DMS79 treated with DMSO at 0.1 percent for 48 hours (cell line): ENCODE results near the gene VCAM1.

Experiments
- DNase-seq: peaks from one replicate; lab custom pipeline; 2025; lab: John Stamatoyannopoulos, UW

The VCAM1 gene

DNA sequence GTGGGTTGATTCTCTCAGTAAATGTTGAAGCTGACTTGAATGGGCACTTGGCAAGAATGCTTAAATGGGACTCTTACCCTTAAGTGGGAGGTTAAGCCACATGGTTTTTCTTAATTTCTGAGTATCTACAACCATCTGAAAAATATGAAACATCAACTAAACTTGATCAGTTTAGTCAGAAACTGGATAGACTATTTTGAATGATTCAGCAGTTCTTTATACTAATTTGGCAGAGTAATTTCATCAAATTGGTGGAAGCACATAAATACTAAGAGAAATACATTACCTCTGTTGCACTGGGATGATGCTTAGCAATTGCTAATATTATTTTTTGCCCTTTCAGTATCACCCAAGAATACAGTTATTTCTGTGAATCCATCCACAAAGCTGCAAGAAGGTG lies 4.7 kb downstream of the VCAM1 start:
- DNase-seq: no peak

DNA sequence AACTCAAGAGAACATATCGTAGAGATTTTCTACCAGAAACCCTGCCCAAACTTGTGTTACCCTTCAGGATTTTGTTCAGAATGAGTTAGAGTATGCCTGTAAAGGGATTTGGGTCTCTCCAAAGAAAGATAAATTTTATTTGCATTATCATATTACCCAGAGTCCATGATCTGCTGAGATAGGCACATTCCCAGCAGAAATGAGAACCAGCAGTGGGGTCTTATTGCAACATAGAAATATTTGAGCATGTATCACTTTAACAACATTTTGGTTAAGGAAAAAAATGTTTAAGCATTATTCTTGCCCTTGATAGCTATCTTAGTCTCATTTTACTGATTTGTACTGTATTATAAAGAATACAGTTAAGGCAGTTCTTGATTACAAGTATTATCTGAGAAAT lies 10.6 kb downstream of the VCAM1 start:
- DNase-seq: no peak

DNA sequence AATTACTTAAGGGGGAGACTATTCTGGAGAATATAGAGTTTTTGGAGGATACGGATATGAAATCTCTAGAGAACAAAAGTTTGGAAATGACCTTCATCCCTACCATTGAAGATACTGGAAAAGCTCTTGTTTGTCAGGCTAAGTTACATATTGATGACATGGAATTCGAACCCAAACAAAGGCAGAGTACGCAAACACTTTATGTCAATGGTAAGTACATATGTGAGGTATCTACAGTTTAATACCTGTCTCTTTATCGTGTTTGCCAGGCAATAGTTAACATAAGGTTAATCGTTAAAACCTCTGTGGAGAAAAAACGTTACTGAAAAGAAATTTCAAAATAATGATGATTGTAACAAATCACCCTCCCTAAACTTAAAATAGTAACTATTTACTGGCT lies 11.8 kb downstream of the VCAM1 start:
- DNase-seq: no peak

DNA sequence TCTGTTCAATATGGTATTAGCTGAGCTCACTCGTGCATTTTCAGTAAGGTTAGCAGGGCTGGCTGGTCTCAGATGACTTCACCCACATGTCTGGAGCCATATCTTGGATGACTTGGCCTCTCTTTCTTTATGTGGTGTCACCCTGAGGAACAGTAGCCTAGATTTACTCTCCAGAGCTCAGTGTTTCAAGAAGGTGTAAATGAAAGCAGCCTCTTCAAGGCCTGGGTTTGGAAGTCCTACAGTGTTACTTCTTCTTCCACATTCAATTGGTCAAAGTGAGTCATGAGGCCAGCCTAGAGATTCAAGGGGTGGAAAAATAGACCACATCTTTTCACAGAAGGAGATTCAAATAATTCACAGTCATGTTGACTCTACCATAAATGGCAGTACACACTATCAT lies 12.2 kb downstream of the VCAM1 start:
- no peak for DNase-seq

DNA sequence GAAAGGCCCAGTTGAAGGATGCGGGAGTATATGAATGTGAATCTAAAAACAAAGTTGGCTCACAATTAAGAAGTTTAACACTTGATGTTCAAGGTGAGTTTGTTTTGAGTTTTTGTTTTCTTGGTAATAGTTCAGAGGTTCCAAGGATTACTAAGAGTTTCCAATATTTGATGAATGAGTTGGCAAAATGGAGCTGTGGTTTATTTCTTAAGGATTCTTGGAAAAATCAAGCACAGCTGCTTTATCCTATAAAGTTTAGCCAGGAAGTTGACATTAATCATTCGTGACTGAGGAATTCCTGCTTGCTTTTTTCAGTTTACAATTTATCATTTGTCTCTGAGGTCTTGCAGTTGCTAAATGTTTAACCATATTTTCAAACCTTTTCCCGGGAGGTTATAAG lies 15.1 kb downstream of the VCAM1 start:
- DNase-seq: no peak

DNA sequence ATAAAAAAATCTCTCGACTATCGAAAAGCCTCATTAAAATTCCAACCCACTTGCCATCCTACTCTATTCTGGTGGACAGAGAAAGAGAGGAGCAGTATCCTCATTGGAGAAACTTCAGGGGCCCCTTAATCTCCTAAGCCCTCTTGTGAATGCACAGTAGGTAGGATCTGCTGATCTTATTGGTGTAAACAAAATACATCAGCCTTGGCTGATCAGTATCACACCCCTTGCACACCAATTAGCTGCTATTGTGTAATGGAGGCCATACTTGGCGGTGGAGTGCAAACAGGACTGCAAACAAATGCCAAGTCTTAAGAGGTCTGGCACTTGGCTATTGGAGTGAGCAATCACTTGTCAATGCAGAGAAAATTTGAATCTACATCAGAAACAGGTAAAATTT lies 15.7 kb downstream of the VCAM1 start:
- no peak for DNase-seq

DNA sequence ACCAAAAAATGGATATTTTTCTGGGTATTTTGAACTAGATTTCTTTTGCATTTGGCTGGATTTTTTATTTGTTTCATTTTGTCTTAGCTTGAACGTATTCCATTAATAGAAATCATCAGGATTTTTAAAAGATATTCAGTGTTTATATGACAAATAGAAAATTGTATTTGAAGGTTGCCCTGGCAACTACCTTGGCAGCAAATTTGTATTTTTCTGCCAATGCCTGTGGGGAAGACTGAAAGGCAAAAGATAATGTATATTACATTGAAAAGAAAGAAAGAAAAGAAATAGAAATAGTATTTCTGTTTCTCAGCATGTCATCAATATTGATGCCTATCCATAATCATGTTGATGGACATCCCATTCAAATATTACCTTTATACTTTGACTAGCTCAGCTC lies 16.8 kb downstream of the VCAM1 start:
- no peak for DNase-seq

DNA sequence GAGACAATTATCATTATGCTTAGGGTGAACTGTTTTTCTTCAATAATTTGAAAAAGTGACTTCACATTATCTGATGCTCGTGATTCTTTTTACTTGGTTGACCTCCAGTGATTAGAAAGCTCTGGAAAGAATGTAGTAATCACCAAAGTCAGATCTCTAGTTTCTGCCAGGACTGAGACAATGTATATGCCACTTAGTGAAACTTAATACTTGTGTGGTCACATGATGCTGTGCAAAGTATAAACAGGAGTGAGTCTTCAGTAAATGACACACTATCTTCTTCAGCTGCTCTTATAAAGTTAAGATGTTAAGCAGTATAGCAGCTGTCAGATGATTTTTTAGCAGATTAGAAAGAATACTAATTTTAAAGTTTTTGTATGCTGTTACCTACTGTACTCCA lies 17.2 kb downstream of the VCAM1 start:
- DNase-seq: no peak

DNA sequence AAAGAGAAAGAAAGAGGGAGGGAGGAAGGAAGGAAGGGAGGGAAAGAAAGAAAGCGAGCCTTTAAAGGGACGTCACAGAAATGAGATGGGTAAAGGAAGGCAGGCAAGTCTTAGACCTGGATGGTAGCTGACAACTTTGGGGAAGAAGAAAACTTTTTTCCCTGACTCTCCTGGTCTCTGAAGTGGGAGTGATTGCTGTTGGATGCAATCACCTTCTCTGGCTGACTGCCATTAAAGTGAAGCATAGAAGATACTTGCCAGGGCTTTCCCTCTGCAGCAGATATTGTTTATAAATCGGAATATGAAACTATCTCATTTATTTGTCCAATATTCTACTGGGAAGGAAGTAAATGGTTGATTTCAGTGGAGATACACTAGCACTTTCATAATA lies 27.0 kb downstream of the VCAM1 start:
- no peak for DNase-seq

DNA sequence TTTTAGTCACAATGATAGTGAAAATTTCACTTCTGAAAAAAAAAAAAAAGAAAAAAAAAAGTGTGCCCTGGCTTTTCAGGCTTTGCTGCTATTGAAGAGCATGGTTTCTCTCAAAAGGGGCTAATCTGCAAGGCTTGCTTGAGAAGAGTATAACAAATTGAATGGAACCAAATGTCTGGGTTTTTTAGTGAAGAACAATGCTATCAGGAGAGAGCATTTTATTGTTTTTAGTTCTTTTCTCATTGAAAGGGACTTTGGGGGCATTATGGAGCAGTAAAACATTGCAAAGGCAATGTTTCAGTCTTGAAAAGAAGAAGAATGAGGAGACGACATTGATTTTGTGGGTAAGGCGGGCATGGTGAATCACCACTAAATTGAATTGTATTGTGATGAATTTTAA lies 28.2 kb downstream of the VCAM1 start:
- no peak for DNase-seq

DNA sequence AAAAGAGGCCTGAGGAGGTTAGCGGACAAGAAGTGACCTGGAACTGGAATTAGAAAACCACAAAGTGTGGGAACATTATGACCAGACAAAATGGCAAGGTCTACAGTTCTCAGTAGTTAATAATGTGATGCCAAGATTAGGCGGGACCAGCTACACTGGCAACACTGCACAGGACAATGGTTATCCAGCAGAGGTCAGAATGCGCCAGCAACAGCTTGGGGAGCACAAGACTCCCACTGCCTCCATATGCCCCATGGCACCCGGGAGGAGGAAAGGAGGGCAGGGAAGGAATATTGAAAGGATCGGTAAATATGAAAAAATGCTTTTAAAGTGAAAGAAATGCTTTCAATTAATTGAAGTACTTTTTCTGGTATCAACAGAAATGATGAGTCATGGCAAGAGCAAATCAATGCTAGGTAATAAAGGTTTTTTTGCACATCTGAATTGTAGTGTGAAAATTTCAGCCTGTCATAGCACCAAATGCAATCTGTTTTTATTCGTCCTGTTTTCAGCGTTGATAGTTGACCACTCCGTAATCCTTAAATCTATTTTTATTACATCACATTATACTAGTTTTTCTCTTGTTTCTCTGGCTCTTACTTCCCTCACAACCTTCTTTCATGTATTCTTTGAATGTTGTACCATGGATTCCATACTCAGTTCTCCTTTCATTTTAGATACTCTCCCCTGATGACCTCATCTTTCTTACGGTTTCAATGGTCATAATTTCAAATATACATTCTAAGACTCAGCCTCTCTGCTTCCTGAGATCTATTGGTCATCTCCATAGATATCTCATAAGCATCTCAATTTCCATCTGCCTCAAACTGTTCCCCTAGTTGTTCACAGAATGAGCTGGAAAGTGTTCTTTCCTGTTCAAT lies 30.7 kb downstream of the VCAM1 start:
- no peak for DNase-seq

DNA sequence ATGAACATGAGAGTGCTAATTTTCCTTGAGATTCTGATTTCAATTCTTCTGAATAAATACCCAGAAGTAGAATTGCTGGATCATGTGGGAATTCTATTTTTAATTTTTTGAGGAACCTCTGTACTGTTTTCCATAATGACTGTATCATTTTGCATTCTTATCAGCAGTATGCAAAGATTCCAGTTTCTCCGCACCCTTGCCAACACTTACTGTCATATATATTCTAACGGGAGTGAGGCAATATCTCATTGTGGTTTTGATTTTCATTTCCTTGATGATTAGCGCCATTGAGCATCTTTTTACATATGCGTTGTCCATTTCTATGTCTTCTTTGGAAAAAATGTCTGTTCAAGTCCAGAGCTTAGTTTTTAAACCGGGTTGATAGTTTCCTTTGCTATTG lies 33.2 kb downstream of the VCAM1 start:
- no peak for DNase-seq

DNA sequence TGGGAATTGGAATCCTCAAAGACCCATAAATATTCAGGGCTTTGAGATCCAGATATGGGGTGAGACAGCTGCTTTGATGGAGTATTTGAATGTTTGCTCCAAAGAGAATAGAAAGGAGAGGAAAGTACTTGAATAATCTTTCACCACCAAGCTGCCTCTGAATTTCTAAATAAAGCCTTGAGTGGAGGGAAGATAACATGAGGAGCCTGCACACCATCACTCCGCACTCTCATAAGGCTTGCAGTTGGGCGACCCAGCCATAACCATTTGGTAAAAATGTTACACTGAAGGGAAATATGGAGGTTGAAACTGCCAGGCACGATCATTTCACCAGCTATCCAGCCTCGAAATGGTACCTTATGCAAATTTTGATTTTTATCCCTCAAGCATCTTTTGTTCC lies 38.4 kb downstream of the VCAM1 start:
- no peak for DNase-seq

DNA sequence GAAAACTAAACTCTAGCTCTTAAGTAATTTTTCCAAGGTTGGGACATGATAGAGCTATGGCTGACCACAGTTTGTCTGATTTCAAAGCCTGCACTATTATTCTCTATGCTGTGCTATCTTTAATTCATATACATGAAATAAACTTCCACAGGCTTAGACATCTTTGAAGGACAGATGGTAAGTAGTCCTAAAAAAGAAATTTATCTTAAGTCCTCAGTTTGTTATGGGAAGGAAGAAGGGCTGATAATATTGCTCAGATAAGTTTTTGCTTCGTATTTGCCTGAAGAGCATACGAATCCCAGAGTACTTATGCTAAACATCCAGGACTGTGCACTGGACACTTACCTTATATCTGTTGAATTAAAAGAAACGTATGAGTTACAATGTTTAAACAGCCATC lies 39.6 kb downstream of the VCAM1 start:
- no peak for DNase-seq

DNA sequence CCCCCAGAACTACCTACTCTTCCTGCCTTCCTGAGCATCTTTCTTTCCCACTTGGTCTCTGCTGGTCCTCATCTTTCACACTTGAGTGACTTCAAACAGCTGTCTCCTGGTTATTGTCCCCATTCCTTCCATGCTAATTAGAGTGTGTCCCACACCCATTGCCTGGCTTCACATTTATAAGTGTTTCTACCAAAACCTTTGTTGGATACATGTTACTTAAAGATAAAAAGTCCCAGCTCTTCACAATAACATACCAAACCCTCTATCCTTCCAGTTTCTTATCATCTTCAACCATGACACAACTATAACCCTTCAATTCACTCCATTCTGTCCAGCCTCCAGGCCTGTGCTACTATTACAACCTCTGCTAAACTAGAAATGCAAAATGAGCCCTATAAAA lies 41.0 kb downstream of the VCAM1 start:
- no peak for DNase-seq

DNA sequence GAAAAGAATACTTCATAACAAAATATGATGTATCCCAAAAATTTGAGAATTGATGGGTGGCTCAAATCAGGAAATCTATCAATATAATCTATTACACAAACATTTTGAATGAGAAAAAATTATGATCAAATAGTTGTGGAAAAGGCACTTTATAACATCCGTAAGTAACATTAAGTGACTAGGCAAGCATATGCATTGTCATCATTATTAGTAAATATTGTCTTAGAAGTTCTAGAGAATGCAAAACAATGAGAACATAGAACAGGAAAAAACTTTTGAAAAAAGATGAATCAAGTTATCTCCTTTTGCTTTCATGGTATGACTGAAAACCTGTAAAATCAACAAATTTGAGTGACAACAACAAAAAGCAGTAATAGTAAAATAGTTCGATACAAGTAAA lies 42.9 kb downstream of the VCAM1 start:
- DNase-seq: no peak

DNA sequence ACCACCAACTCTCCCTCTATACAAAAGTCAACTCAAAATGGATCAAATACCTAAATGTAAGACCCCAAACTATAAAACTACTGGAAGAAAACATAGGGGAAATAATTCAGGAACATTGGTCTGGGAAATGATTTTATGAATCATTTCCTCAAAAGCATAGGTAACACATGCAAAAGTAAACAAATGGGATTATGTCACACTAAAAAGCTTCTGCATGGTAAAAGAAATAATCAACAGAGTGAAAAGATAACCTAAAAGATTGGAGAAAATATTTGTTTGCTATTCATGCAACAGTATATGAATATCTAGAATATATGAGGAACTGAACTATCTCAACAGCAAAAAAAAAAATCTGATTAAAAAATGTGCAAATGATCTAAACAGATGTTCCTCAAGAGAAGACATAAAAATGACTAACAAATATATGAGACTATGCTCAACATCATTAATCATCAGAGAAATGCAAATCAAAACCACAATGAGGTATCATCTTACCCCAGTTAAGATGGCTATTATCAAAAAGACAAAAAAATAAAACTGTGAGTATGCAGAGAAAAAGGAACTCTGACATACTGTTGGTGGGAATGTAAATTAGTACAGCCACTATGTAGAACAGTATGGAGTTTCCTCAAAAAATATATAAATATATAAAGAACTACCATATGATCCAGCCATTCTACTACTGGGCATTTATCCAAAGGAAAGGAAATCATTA lies 47.8 kb downstream of the VCAM1 start:
- no peak for DNase-seq

DNA sequence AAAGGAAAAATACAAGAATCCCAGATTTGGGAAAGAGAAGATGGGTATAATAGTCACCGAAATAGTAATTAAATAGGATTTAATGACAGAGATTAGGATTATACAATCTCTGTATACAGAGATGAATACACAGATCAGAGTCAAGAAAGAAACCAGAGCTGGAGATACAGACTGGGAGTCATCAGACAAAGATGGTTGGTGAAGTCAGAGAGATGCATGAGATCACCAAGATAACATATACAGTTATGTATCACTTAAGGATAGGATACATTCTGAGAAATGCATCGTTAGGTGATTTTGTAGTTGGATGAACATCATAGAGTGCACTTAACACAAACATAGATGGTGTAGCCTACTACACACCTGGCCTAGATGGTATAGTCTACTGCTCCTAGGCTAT lies 49.8 kb downstream of the VCAM1 start:
- DNase-seq: no peak

DNA sequence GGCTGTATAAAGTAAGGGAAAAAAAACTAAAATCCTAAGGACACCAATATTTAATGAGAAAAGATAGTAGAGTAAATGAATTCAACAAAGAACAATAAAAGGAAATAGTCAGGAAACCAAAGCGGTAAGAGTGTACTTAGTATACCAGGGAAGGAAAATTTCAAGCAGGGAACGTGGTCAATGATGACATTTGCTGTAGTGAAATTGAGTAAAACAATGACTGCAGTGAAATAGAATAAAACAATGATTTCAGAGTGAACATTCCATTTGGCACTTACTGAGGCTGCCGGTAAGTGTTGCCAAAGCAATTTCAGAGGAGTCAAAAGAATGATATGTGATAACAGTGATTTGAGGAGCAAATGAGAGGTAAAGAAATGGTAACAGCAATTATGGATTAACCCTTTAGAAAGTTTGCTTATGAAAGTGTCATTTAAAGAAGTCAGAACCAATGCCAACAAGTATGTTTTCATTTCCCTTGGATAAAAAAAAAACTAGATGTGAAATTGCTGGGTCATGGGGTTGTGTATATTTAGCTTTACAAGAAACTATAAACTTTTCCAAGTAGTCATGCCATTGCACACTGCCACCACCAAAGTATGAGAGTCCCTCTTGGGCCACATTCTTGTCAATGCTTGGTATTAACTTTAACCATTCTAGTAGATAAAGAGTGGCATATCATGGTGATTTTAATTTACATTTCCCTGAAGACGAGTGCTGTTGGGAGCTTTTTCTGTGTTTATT lies 50.5 kb downstream of the VCAM1 start:
- no peak for DNase-seq

DNA sequence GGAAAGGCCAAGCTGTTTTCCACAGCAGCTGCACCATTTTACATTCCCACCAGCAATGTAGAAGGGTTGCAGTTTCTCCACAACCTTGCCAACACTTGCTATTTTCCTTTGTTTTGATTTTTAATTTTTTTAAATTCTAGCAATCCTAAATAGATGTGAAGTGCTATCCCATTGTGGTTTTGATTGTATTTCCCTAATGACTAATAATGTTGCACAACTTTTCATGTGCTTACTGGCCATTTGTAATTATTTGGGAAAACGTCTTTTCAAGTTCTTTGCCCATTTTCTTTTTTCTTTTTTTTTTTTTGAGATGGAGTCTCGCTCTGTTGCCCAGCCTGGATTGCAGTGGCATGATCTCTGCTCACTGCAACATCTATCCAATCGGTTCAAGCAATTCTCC lies 53.9 kb downstream of the VCAM1 start:
- DNase-seq: no peak

DNA sequence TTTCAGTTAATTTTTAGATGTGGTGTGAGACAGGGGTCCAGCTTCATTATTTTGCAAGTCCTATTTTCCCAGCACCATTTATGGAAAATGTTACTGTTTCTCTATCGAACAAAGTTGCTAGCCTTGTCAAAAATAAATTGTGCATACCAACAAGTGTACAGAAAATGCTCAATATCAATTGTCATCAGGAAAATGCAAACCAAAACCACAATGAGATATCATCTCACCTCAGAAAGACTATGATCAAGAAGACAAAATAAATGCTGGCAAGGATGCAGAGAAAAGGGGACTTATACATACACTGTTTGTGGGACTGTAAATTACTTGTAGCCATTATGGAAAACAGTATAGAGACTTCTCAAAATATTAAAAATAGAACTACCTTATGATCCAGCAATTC lies 54.8 kb downstream of the VCAM1 start:
- no peak for DNase-seq

DNA sequence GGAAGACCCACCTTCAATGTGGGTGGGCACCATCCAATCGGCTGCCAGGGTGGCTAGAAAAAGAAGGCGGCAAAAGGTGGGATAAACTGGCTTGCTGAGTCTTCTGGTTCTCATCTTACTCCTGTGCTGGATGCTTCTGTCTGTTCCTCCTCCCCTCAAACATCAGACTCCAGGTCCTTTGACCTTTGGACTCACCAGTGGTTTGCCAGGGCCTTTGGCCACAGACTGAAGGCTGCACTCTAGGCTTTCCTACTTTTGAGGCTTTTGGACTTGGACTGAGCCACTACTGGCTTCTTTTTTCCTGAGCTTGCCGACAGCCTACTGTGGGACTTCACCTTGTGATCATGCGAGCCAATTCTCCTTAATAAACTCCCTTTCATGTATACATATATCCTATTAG lies 55.9 kb downstream of the VCAM1 start:
- no peak for DNase-seq

DNA sequence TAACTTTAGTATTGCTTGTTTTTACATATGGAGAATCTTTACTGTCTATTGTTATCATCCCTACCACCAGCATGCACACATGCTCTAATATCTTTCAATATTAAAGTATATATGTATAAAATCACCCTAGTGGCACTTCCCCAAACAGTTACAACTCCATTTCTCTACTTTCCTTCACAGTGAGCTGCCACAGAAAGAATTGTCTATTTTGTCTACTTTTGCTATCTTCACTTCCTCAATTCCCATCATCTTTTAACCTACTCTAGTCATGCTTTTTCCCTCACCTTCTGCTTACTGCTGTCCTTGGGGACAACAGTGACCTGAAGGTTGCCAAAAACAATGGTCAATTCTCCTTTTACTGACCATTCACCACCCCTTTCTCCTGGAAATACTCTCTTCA lies 59.2 kb downstream of the VCAM1 start:
- DNase-seq: no peak
